Measurements from ENCODE around the gene SLC24A1. TPM values are rescaled to one million over a fixed set of nuclear protein-coding genes. Genes with fewer than 3 reads are reported as not detected.
"Not testable (repeated sequence)": the region's sequence is repeated elsewhere in the genome, so short reads cannot be mapped to it uniquely, and the experiment has no call there.

The SLC24A1 gene
- total RNA-seq, 1 donor from 2014 or later, result 5.9 TPM

- not testable (repeated sequence) for ATAC-seq; DNase-seq (ENCODE audit: low spot score)
Observed at GRCh38 chr15:65615887-65616286, 5.9 kb upstream of the SLC24A1 start.

DNA sequence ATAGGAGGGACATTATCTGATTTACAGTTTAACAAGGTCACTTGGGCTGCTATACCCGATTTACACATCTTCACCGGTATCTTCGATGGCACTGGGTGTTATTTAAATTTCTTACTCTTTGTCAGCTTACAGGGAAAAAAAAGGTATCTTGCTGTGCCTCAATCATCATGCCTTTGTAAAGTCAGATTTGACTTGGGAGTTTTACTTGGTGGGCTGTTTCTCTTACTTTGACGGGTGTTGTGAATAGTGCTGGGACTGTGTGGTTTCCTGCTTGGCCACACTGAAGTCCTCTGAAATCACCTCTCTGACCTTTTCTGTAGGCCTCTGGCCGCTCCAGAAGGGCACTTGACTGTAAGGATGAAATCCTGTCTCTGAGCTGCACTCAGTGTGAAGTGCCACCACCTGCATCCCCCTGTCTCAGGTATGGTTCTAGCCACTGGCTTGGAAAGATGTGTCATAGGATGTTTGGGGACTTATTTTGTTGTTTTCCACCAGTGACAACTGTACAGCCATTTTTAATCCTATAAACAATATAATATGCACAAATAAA is 3.1 kb upstream of the SLC24A1 start:
- DNase-seq (ENCODE audit: low spot score), result no peak
- ATAC-seq, result no peak

DNA sequence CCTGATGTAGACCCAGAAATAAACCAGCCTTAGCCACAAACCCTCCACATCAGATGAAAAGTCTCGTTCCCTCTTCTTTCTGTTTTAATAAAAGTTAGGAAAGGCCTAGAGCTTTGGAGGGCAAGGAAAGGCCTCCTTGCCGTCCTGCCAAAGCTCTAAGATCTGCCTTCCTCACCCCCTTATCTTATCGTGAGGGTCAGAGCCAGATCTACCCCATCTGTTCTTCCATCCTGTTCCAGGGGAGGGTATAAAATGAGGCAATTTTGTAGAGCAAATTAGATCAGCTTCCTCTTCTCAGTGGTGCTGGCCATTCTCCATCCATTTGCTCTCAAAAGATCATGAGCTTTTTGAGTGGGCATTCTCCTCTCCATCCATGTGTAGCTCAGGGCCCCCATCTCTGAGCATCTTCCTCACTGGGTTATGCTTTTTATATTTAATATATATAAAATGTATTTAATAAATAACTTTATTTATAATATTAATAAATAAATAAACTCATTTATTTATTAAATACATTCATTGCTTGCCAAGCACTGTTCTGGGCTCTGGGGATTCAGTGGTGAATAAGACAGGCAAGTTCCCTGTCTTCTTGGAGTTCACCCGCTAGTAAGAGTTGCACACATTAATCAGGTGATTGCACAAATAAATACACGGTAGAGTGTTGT is 2.0 kb upstream of the SLC24A1 start:
- DNase-seq (ENCODE audit: low spot score) (no peak), ATAC-seq (no peak)

DNA sequence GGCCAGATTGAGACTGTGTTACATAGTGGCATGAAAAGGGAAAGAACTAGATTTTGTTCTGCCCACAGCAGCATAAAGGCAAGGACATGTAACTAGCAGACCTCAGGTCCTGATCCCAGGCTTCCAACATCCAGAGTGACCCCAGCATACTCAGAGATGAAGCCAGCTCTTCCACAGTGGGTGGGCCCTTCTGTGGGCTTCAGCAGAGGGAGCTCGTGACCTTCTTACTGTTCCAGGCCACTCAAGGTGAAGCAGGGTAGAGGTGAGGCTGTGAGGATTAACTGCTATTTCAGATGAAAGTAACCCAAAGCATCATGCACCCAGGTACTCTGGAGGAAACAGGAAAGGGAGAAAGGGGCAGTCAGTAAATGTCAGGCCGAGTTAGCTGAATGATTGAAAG is 905 bp upstream of the SLC24A1 start:
- ATAC-seq (no peak), DNase-seq (ENCODE audit: low spot score) (no peak)

- ATAC-seq, result no peak
- no peak for DNase-seq (ENCODE audit: low spot score)
Observed at GRCh38 chr15:65623103-65623502, 1.4 kb downstream of the SLC24A1 start.

- DNase-seq (ENCODE audit: low spot score) (no peak), ATAC-seq (no peak)
Observed at GRCh38 chr15:65626856-65627255, 5.1 kb downstream of the SLC24A1 start.

DNA sequence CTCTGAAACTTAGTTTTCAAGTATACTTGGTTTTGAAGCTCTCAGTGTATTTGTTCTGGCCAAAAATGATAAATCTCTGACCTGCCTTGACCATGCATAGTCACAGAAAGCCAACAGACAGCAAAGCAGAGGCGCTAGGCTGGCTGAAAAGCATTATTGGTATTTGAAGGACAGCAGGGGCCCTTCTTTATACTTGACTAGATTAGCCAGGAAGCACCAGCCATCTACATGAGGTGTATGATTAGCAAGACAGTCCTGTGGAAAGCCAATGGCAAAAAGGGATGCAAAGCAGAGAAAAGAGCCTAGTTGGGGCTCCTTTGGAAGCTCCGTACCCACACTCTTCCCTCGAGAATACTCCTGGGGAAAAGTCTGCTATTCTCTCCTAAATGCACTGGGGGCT is 7.8 kb downstream of the SLC24A1 start:
- ATAC-seq, result no peak
- no peak for DNase-seq (ENCODE audit: low spot score)

DNA sequence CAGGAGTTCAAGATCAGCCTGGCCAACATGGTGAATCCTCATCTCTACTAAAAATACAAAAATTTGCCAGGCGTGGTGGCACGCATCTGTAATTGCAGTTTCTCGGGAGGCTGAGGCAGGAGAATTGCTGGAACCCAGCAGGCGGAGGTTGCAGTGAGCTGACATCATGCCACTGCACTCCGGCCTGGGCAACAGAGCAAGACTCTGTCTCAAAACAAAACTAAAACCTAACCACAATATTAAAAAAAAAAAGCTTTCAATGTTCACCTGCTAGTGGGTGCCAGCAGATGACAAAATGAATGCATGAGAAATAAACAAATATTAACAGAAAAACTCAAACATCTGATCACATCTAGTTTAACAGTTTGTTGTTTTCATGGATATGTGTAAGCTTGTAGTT is 9.0 kb downstream of the SLC24A1 start:
- DNase-seq (ENCODE audit: low spot score) (no peak), ATAC-seq (no peak)

- no peak for DNase-seq (ENCODE audit: low spot score)
- no peak for ATAC-seq
Observed at GRCh38 chr15:65631503-65631902, 9.8 kb downstream of the SLC24A1 start.

DNA sequence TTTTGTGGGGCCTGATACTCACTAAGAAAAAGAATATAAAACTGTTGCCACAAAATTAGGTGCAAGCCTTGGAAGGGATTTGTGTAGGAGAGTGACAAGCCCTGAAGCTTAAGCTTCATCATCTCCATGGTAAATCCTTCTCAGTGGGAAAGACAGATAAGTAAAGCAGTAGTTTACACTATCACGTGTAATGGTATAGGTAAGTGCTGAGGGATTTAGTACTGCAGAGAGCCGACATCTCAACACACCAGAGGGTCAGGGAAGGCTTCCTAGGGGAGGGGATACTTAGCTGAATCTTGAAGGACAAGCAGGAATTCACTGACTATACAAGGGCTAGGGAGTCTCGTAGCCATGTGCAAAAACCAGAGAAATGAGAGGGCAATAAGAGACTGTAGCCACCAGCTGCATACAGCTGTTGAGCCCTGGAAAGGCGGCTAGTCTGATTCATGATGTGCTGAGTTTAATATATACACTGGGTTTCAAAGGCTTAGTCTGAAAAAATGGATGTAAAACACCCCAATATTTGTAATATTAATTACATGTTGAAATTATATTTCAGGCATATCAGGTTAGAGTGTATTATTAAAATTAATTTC is 11.1 kb downstream of the SLC24A1 start:
- ATAC-seq (no peak), DNase-seq (ENCODE audit: low spot score) (no peak)

DNA sequence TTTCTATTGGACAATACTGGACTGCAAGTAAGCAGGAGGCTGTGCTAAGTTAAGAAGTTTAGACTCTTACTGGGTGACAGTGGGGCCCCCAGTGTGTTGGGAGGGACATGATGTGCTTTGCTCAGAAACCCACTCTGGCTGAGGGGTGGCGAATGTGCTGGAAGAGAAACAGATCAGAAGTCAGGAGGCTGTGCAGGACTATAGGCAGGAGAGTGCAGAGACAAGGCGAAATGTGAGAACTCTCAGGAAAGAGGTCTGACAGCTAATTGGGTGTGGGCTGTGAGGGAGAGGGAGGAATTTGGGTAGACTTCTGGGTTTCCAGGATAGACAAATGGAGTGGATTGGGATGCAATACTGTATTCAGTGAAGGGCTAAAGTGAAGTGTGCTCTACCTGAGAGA is 12.0 kb downstream of the SLC24A1 start:
- no peak for DNase-seq (ENCODE audit: low spot score)
- ATAC-seq, result no peak

GRCh38 chr15:65634356-65634755 is 12.6 kb downstream of the SLC24A1 start:
- ATAC-seq, result no peak
- no peak for DNase-seq (ENCODE audit: low spot score)

- ATAC-seq, result peak; percentile 8
- DNase-seq (ENCODE audit: low spot score), result no peak
Observed at GRCh38 chr15:65638109-65638508, 16.4 kb downstream of the SLC24A1 start.

DNA sequence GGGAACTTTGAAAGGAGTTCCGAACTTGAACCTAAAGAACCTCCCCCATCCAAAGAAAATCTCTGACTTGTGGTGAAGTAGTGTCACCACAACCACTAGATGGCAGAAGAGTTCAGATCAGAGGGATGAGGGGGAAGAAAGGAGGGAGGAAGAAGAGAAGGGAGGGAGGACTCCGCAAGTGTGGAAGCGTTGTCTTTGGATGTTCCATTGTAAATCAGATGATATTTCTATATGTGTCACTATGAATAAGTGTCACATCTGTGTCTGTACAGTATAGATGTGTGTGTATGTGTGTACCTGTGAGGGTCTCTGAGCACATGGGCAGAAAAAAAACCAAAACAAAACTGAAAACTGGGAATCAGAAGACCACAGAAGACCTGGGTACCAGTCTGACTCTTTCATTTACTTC is 16.9 kb downstream of the SLC24A1 start:
- peak; percentile 95 for ATAC-seq
- no peak for DNase-seq (ENCODE audit: low spot score)

GRCh38 chr15:65639509-65639908 is 17.8 kb downstream of the SLC24A1 start:
- ATAC-seq (no peak), DNase-seq (ENCODE audit: low spot score) (no peak)

GRCh38 chr15:65641768-65642475 is 20.2 kb downstream of the SLC24A1 start:
- no peak for ATAC-seq

DNA sequence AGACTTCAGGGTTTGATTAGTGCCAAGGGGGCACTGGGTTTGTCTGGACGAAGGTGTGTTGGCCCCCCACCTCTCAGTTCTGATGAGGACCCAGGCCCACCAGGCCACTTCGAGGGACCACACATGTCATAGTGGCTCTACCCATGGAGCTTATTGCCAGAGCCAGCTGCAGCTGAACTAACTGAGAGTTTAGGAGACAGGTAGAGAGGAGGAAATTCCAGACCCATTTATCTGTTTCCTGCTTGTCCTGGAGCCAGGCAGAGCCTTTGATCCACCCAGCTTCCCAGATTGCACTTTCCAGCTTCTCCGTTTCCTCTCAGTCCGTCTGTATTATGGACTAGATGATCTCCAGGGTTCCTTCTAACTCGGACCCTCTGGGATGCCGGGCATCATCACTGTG is 20.9 kb downstream of the SLC24A1 start:
- DNase-seq (ENCODE audit: low spot score) (no peak), ATAC-seq (no peak)

More at GRCh38 chr15:65641768-65642475, 20.2 kb downstream of the SLC24A1 start:
- no peak for DNase-seq (ENCODE audit: low spot score)

GRCh38 chr15:65644282-65644681 is 22.5 kb downstream of the SLC24A1 start:
- no peak for DNase-seq (ENCODE audit: low spot score)
- ATAC-seq, result no peak

- no peak for DNase-seq (ENCODE audit: low spot score)
- ATAC-seq, result peak; percentile 63
Observed at GRCh38 chr15:65645392-65645791, 23.7 kb downstream of the SLC24A1 start.

GRCh38 chr15:65646486-65646885 is 24.7 kb downstream of the SLC24A1 start:
- ATAC-seq (no peak), DNase-seq (ENCODE audit: low spot score) (no peak)

DNA sequence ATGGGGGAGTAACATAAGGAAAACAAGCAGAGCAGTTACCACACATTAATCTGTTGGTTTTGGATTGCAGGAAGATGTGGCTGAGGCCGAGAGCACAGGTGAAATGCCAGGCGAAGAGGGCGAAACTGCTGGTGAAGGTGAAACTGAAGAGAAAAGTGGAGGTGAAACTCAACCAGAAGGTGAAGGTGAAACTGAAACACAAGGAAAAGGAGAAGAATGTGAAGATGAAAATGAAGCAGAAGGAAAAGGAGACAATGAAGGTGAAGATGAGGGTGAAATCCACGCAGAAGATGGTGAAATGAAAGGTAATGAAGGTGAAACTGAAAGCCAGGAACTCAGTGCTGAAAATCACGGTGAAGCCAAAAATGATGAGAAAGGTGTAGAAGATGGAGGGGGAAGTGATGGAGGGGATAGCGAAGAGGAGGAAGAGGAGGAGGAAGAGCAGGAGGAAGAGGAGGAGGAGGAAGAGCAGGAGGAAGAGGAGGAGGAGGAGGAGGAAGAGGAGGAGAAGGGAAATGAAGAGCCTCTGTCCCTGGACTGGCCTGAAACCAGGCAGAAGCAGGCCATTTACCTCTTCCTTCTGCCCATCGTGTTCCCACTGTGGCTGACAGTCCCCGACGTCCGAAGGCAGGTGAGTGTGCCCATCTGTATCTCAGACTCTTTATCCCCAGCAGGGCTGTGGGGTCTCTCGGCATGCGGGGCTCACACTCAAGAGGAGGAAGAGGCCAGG is 28.7 kb downstream of the SLC24A1 start:
- DNase-seq (ENCODE audit: low spot score) (no peak), ATAC-seq (no peak)

DNA sequence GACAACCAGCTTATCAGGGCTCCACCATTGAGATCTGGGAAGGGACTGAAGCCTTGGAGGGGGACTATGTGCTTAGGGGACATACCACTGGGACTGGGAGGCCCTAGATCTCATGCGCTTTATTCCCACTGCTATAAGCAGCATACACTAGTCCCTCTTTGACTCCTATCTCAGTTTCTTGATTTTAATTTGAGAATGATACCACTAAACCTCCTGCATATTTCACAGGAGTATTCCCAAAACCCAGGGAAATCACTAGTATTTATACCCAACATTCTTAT is 29.2 kb downstream of the SLC24A1 start:
- no peak for ATAC-seq
- DNase-seq (ENCODE audit: low spot score), result no peak
